ENCODE measurements around the gene ITPRIPL1. TPM values are rescaled to one million over a fixed set of nuclear protein-coding genes. Genes with fewer than 3 reads are reported as not detected.
A peak's percentile ranks its signal among the peaks of the same experiment; 100 is the strongest.

ITPRIPL1 gene
- total and polyA plus RNA-seq, 9 donors, result 2.5 to 5.3 (median 4.0) TPM

DNA sequence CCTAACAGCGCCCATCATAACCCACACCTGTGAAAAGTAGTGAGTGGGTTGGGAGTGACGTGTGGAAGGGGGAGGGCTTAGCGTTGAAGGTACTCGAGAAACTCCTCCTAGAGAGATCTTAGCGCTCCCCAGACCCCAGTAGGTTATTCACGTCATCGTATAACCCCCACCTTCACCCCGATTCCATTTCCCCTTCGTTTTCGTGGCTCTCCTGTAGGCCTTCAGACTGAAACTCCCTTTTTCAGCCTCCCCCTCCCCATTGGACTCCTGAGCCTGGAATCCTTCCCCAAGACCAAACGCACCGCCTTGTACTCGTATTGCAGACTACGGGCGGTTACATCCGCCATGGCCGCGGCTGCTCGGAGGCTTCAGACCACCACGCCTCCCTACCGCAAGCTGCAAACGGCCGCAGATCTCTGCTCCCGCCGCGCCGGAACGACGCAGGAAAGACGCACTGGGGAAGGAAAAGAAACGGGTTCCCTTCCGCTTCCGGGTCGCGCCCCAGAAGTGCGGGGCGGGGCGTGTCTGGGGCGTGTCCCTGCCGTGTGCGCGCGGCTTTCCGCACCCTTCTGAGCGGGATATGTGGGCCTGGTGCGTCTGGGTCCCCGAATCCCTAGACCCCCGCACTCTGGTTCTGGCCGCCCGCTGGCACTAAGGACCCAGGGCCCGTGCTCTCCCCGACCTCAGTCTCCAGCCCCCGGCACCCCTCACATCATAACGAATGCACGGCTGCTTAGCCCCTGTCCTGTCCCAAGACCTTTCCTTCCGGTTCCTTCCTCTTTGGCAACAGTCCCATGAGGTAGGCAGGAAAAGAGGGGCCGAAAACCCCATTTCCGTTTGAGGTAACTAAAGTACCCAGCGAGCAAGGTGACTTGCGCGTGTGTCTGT lies 19.8 kb upstream of the ITPRIPL1 start, which contains the start of gene SNRNP200:
SNRNP200 (minus strand) TSS at position 456 of the 888 bp plus-strand sequence; CDS start at position 347, 109 bp downstream.
- DNase-seq, result peak; percentile 93
- under 1% methylated on average over 45 of the region's 61 CpGs for WGBS (ENCODE audit: insufficient coverage)
- H3K4me1 ChIP-seq (ENCODE audit: control insufficient read depth, insufficient read depth, low read length), result peaks cover 13% of the 10 kb centered on the region

DNA sequence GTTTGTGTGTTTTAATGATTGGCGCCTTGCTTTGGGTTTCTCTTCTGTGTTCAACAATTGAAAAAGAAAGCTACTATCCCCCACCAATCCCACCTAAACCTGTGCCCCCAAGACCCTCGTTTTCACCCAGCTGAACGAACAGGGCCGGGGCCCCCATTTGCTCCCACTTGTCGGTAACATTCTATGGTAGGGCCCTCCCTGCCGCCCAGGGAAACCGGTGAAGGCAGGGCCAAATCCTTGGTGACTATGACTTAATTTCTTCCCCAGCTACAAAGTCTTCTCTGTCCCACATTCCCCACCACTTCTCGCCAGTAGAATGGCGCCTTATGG lies 19.2 kb upstream of the ITPRIPL1 start:
- H3K4me1 ChIP-seq (ENCODE audit: control insufficient read depth, insufficient read depth, low read length), result peaks cover 13% of the 10 kb centered on the region
- H3K9me3 ChIP-seq (replicated peaks; ENCODE audit: control insufficient read depth, low read depth, low read length), result no peaks in the 10 kb centered on the region
- 17% methylated on average over 4 of the region's 9 CpGs for WGBS (ENCODE audit: insufficient coverage)
- H3K4me3 ChIP-seq (ENCODE audit: low read length), result peak overlapping the region; percentile 89
- no peak for DNase-seq
- H3K27me3 ChIP-seq (ENCODE audit: control insufficient read depth, insufficient read depth, low read length), result no peaks in the 10 kb centered on the region
- H3K27ac ChIP-seq (ENCODE audit: low read length), result peak overlapping the region; percentile 80
- peaks cover 29% of the 10 kb centered on the region for H3K36me3 ChIP-seq (ENCODE audit: control insufficient read depth, insufficient read depth, low read length)

More for the DNA sequence above, 19.8 kb upstream of the ITPRIPL1 start, which contains the start of gene SNRNP200:
- H3K36me3 ChIP-seq (ENCODE audit: control insufficient read depth, insufficient read depth, low read length), result peaks cover 34% of the 10 kb centered on the region
- H3K27ac ChIP-seq (ENCODE audit: low read length), result peak within 1 kb of the TSS; percentile 80
- no peaks in the 10 kb centered on the region for H3K27me3 ChIP-seq (ENCODE audit: control insufficient read depth, insufficient read depth, low read length)
- peak within 1 kb of the TSS; percentile 89 for H3K4me3 ChIP-seq (ENCODE audit: low read length)
- no peaks in the 10 kb centered on the region for H3K9me3 ChIP-seq (replicated peaks; ENCODE audit: control insufficient read depth, low read depth, low read length)

DNA sequence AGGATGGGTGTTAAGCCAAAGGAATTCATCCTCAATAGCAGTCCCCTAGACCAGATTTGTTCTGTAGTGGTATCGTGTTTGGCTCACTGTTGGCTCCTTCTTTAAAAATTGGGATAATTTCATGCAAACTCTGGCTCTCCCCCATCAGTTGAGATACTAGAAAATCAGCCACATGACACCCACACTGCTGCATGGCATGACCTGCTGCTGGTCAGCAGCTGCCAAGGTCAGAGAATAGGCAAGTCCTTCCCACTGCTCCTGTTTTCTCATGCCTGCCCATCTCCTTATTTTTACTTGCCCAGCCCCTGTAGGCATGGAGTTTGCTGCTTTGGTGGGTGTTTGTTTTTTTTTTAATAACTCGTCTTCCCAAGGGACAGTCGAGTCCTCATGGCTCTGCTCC lies 18.7 kb upstream of the ITPRIPL1 start:
- Histone ChIP-seq H3K36me3 (ENCODE audit: control insufficient read depth, insufficient read depth, low read length) (peaks cover 24% of the 10 kb centered on the region), H3K27me3 (ENCODE audit: control insufficient read depth, insufficient read depth, low read length) (no peaks in the 10 kb centered on the region), H3K9me3 (replicated peaks; ENCODE audit: control insufficient read depth, low read depth, low read length) (no peaks in the 10 kb centered on the region), H3K27ac (ENCODE audit: low read length) (no peak overlapping the region), H3K4me3 (ENCODE audit: low read length) (peak overlapping the region; percentile 89), H3K4me1 (ENCODE audit: control insufficient read depth, insufficient read depth, low read length) (peaks cover 13% of the 10 kb centered on the region)
- DNase-seq, result no peak
- 94% methylated on average over 2 of the region's 3 CpGs for WGBS (ENCODE audit: insufficient coverage)

DNA sequence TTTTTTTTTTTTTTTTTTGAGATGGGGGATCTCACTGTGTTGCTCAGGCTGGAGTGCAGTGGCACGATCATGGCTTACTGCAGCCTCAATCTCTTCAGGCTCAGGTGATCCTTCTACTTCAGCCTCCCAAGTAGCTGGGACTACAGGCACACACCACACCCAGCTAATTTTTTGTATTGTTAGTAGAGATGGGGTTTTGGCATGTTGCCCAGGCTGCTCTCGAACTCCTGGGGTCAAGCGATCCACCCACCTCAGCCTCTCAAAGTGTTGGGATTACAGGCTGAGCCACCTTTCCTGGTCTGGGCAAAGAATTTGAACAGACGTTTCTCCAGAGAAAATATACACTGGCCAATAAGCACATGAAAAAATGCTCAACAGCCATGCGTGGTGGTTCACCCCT lies 16.9 kb upstream of the ITPRIPL1 start:
- Histone ChIP-seq H3K4me3 (ENCODE audit: low read length) (no peak overlapping the region), H3K27ac (ENCODE audit: low read length) (no peak overlapping the region), H3K9me3 (replicated peaks; ENCODE audit: control insufficient read depth, low read depth, low read length) (no peaks in the 10 kb centered on the region), H3K36me3 (ENCODE audit: control insufficient read depth, insufficient read depth, low read length) (peaks cover 6% of the 10 kb centered on the region), H3K4me1 (ENCODE audit: control insufficient read depth, insufficient read depth, low read length) (peaks cover 13% of the 10 kb centered on the region), H3K27me3 (ENCODE audit: control insufficient read depth, insufficient read depth, low read length) (peaks cover 2% of the 10 kb centered on the region)
- DNase-seq, result no peak
- 80% methylated on average over 1 of the region's 5 CpGs for WGBS (ENCODE audit: insufficient coverage)

DNA sequence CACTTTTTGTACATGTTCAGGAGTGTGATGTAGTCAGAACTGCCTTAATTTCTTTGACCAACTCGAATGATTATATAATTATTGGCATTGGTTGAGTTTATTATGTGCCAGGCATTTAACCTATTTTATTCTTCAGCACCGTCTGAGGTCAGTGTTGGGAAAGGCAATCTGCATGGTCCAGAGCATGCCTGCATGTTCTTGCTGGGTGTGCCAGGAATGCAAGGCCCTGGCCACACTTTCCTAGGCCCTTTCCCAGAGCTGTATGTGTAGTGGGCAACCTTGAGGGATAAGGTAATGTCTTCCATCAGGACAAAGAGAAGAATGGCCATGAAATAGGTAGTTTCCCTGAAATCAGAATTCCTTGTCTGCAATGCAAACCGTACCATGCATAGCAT lies 10.1 kb upstream of the ITPRIPL1 start:
- H3K9me3 ChIP-seq (replicated peaks; ENCODE audit: control insufficient read depth, low read depth, low read length), result no peaks in the 10 kb centered on the region
- H3K27me3 ChIP-seq (ENCODE audit: control insufficient read depth, insufficient read depth, low read length), result peaks cover 31% of the 10 kb centered on the region
- H3K4me3 ChIP-seq (ENCODE audit: low read length), result no peak overlapping the region
- no peaks in the 10 kb centered on the region for H3K36me3 ChIP-seq (ENCODE audit: control insufficient read depth, insufficient read depth, low read length)
- no peak overlapping the region for H3K27ac ChIP-seq (ENCODE audit: low read length)
- DNase-seq, result no peak
- whole genome bisulfite sequencing (ENCODE audit: insufficient coverage), result no CpG with 5 or more reads among the region's 3 CpGs
- peaks cover 2% of the 10 kb centered on the region for H3K4me1 ChIP-seq (ENCODE audit: control insufficient read depth, insufficient read depth, low read length)

DNA sequence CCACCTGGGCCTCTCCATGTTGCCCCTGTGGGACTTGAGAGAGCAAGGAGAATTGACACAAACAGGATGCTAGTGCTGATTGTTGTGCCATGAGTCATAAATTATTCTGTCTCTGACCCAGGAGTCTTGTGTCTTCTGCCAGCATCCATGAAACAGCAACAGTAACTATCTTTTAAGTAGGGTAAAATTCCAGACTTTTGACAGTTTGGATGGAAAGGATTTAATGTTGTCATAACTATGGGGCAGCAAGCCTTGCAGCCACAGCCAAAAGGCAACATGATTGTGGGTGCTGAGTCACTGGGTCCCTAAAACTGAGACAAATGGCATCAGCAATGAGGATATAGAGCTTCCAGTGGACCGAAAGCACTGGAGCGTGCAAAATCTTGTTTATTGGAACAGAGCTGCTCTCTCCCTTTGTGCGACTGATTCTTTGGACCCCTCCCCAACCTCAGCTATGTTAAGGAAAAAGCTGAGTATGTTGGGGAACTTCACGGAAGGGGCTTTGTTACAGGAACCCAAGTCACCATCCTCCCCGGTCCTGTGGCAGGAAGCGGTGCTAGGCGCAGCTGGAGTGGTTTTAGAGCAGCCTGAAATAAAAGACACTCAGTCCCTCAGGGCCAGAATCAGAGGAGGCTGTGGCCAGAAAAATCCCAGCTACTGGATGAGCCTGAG lies 9.6 kb upstream of the ITPRIPL1 start:
- Histone ChIP-seq H3K27ac (ENCODE audit: low read length) (peak overlapping the region; percentile 40), H3K27me3 (ENCODE audit: control insufficient read depth, insufficient read depth, low read length) (peaks cover 34% of the 10 kb centered on the region), H3K36me3 (ENCODE audit: control insufficient read depth, insufficient read depth, low read length) (no peaks in the 10 kb centered on the region), H3K4me1 (ENCODE audit: control insufficient read depth, insufficient read depth, low read length) (peaks cover 2% of the 10 kb centered on the region), H3K4me3 (ENCODE audit: low read length) (no peak overlapping the region), H3K9me3 (replicated peaks; ENCODE audit: control insufficient read depth, low read depth, low read length) (no peaks in the 10 kb centered on the region)
- 41% methylated on average over 3 of the region's 7 CpGs for WGBS (ENCODE audit: insufficient coverage)
- no peak for DNase-seq

DNA sequence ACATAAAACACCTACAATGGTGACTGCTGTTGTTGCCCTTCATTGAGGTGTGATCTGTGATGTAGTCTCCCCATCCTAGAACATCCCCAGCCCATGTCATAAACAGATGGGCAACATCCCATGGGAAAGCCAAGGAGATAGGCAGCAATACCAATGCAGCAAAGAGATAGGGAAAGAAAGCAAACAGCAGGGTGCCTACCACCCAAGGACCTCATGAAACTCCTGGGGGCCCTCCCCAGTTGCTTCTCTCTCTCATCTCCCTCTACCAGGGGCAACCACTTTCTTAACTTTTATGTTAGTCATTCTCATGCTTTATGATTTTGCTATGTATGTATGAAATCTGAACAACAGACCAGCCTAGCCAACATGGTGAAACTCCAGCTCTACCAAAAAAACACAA lies 8.1 kb upstream of the ITPRIPL1 start:
- H3K27me3 ChIP-seq (ENCODE audit: control insufficient read depth, insufficient read depth, low read length), result peaks cover 46% of the 10 kb centered on the region
- no peak for DNase-seq
- no peaks in the 10 kb centered on the region for H3K9me3 ChIP-seq (replicated peaks; ENCODE audit: control insufficient read depth, low read depth, low read length)
- no peak overlapping the region for H3K27ac ChIP-seq (ENCODE audit: low read length)
- H3K36me3 ChIP-seq (ENCODE audit: control insufficient read depth, insufficient read depth, low read length), result no peaks in the 10 kb centered on the region
- peaks cover 14% of the 10 kb centered on the region for H3K4me1 ChIP-seq (ENCODE audit: control insufficient read depth, insufficient read depth, low read length)
- H3K4me3 ChIP-seq (ENCODE audit: low read length), result no peak overlapping the region

DNA sequence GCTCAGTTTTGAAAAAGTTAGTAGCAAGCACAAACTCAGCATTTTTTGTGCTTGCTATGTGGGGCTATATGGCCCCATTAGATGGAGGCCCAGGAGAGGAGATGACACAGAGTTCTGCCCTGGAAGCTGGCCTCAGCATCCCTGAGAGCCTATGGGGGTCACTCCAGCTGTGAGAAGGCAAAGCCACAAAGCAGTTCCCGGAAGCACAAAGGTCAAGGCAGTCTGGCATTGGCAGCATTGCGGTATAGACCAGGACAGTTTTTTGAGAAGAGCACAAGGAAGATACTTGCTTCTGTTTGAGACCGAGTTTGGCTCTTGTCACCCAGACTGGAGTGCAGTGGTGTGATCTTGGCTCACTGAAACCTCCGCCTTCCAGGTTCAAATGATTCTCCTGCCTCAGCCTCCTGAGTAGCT lies 7.5 kb upstream of the ITPRIPL1 start:
- peaks cover 17% of the 10 kb centered on the region for H3K4me1 ChIP-seq (ENCODE audit: control insufficient read depth, insufficient read depth, low read length)
- H3K4me3 ChIP-seq (ENCODE audit: low read length), result no peak overlapping the region
- H3K9me3 ChIP-seq (replicated peaks; ENCODE audit: control insufficient read depth, low read depth, low read length), result no peaks in the 10 kb centered on the region
- no peaks in the 10 kb centered on the region for H3K36me3 ChIP-seq (ENCODE audit: control insufficient read depth, insufficient read depth, low read length)
- H3K27ac ChIP-seq (ENCODE audit: low read length), result no peak overlapping the region
- peaks cover 52% of the 10 kb centered on the region for H3K27me3 ChIP-seq (ENCODE audit: control insufficient read depth, insufficient read depth, low read length)
- DNase-seq, result no peak
- WGBS (ENCODE audit: insufficient coverage), result 89% methylated on average over 3 of the region's 4 CpGs

DNA sequence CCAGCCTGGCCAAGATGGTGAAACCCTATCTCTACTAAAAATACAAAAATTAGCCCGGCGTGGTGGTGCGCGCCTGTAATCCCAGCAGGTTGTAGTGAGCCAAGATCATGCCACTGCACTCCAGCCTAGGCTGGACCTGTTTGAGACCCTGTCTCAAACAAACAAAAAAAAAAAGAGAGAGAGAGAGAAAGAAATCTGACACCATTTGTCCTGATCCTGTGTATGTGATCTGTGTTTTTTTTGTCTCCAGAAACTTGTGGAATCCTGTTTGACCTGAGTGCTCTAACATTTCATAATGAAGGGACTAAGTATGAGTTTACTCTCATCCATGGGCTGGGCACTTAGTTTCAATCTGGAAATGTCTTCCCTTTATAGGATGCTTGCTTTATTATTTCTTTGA lies 6.4 kb upstream of the ITPRIPL1 start:
- no CpG with 5 or more reads among the region's 4 CpGs for WGBS (ENCODE audit: insufficient coverage)
- Histone ChIP-seq H3K27ac (ENCODE audit: low read length) (no peak overlapping the region), H3K4me3 (ENCODE audit: low read length) (no peak overlapping the region), H3K4me1 (ENCODE audit: control insufficient read depth, insufficient read depth, low read length) (peaks cover 17% of the 10 kb centered on the region), H3K36me3 (ENCODE audit: control insufficient read depth, insufficient read depth, low read length) (no peaks in the 10 kb centered on the region), H3K9me3 (replicated peaks; ENCODE audit: control insufficient read depth, low read depth, low read length) (no peaks in the 10 kb centered on the region), H3K27me3 (ENCODE audit: control insufficient read depth, insufficient read depth, low read length) (peaks cover 58% of the 10 kb centered on the region)
- no peak for DNase-seq

DNA sequence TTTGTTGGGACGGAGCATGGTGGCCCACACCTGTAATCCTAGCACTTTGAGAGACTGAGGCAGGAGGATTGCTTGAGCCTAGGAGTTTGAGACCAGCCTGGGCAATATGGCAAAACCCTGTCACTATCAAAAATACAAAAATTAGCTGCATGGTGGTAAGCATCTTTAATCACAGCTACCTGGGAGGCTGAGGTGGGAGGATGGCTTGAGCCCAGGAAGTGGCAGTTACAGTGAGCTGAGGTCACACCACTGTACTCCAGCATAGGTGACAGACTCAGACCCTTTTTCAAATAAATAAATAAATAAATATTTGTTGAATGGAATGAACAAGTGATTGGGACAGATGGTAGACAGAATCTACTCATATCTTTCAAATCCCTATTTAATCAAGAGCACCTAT lies 5.7 kb upstream of the ITPRIPL1 start:
- Histone ChIP-seq H3K4me3 (ENCODE audit: low read length) (no peak overlapping the region), H3K9me3 (replicated peaks; ENCODE audit: control insufficient read depth, low read depth, low read length) (no peaks in the 10 kb centered on the region), H3K27me3 (ENCODE audit: control insufficient read depth, insufficient read depth, low read length) (peaks cover 58% of the 10 kb centered on the region), H3K36me3 (ENCODE audit: control insufficient read depth, insufficient read depth, low read length) (no peaks in the 10 kb centered on the region), H3K4me1 (ENCODE audit: control insufficient read depth, insufficient read depth, low read length) (peaks cover 17% of the 10 kb centered on the region), H3K27ac (ENCODE audit: low read length) (no peak overlapping the region)
- WGBS (ENCODE audit: insufficient coverage), result no CpG with 5 or more reads among the region's 1 CpG
- DNase-seq, result no peak

All from muscle of leg (tissue), 11 donors.